GM04504 (cell line): Measurements from ENCODE around the gene FGF1.

ENCODE experiments used
- DNase-seq: peaks from one replicate; pipeline ENCODE4 v3.0.0-alpha.2; 2012; ENCODE audit warnings: low read depth

FGF1 gene

DNA sequence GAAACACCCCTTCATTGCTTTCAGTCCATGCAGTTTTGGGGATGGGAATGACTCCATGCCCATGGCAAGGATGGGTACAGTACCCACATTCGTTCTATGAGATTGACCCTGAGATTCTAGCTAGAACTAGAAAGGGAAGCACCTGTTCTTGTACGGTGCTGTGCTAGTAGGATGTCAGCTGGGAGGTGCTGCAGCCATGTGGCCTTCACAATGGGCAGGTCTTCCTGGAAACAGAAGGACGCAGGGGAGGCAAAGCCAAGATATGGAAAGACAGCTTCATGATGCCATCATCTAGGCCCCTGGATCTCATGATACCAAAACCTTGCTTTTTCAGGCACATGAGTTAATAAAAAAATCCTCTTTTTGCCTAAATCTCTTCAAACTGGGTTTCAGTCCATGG lies 10.5 kb upstream of the FGF1 start:
- no peak for DNase-seq

DNA sequence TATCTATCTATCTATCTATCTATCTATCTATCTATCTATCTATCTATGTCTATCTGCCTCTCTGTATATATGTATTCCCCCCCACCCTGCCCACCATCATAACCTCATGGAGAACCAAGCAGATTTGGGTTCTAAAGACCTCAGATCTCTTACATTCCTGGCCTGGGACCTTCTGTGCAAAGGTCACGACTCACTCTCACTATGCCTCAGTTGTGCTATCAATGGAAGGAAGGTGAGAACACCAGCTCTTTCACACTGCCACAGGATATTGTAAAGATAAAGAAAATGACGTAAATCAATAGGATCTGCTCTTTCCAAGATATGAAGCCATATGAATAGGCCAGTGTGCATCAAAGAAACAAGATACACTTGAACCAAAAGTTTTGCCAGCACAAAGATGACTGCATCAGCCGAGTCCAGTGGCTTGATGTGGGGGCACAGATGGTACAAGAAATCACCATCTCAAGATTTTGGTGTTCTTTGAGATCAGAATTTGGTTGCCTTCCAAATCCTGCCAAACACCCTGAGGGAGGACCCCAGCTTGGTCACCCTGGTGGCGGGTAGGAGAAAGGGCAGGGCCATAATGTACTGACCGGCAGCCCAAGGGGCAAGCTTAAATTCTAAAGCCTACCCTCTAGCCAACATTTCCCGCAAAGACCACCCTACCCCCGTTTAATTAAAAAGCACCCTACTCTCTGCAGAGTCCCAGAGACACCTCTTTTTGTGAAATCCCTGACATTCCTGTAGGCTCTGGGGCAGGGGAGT lies 8.4 kb upstream of the FGF1 start:
- no peak for DNase-seq

DNA sequence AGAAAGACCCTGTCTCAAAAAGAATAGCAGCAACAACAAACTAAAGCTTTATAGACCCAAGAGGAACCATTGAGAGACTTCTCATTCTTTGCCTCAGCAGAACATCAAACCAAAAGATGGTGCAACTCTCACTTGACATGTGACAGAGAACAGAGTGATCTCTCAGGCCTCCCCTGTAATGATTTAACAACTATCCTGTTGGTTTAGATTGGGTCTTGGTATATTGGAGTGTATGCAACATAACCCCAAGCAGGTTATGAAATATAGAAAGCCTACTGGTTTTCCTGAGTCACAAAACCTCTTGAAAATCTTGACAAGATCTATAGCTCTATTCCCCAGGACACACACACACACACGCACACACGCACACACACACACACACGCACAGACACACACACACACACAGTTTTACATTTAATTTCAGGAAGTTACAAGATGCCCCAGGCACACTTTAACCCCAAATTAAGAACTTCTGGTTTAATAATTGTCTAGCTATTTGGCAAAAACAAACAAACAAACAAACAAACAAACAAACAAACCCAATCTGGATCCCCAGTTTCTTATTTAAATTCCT lies 6.5 kb upstream of the FGF1 start:
- DNase-seq = no peak

DNA sequence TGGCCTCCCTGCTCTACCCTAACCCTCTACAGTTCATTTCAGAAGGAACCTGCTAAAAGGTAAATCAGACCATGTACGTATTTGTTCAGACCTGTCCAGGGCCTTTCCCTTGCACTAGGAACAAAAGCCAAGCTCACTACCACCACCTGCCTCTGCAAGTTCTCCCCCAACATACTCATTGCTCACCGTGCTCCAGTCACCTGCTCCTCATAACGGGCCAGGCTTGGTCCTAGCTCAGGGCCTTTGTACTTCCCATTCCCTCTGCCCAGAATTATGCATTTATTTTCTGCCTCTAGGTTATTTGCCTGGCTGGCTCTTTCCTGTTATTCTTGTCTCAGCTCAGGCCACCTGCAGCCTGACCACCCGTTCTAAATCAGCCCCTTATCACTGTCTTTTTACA lies 4.8 kb upstream of the FGF1 start:
- DNase-seq = no peak

DNA sequence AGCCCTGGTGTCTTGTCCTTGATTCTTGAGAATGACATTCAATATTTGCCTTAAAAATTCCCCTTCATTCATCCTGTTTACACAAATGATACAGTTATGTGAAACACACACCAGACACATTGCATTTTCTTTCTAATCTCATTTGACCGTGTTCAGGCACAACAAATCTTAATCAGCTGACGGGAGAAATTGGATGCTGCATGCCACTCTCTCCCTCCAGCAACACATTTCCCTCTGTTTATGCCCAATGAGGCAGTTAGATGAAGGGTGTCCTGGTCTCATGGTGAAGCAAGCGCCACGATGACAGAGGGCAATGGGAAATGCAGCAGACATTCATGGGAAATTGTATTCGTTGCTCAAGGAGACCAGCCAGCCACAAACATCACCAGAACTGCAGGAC lies 3.2 kb upstream of the FGF1 start:
- no peak for DNase-seq

DNA sequence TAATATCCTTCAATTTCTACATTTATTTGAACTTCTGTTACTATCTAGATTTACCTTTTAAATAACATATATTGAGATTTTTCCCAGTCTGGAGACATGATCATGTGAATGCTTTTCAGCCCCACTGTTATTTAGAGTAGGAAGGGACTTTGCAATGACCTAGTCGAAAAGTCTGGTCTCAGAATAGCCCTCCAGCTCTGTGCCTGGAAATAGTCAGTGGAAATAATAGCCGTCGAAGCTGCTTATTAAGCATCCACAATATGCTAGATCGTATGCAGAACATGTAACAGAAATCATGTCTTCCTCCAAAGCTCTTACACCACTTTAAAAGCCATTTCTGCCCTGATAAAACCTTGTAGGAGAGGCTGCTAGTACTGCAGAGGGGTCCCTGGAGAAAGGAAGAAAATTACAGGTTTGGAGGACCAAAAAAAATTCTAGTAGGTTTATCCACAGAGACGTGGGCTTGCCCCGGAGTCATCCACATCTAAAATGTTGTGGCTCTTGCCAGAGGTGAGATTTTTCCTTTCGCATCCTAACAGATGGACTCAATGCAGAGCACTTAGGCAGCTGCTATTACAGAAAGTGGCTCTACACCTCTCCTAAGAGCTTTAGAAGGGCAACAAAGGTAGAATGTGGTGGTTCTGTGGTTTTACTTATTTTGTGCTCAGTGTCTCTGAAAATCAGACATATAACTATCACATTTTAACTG lies 2.5 kb upstream of the FGF1 start:
- no peak for DNase-seq

DNA sequence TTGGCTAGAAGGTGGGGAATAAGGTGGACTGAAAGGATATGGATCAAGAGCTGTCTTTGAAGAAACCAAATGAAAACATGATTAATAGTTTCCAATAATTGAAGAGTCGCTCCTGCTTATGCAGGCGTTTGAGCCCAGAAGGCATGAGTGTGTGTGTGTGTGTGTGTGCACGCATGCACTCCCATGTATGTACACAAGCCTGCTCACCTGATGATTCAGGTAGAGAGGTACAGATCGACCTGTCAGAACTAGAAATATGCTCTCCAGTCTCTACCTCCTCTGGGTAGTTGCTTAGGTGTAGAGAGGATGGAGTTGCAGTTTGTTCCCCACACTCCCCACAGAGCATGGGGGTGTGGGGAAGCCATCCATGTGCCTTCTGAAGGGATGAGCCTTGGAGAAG lies 1.1 kb upstream of the FGF1 start:
- DNase-seq = no peak

DNA sequence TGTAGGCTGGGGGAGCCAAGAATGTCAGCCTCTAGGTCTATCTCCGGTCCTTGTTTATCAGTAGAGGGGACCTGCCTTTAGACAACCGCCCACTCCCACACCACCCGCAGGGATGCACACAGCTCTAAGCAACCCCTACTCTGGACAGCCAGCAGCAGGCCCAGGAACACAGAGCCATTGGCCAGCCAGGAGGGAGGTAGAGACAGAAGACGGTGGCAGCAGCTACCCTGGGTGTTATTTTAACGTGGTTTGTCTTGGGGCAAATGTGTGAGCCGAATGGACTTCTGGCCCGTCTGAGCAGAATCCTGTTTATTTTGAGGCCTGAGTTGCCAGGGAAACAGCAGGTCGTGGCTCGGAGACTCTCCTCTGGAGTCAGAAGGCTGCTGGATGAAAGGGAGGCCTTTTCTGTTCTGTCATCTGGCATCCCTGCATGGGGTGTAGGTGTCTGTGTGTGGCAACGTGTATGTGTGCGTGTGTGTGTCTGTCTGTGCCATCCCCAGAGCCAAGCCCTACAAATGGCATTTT lies 382 bp upstream of the FGF1 start:
- DNase-seq = no peak

DNA sequence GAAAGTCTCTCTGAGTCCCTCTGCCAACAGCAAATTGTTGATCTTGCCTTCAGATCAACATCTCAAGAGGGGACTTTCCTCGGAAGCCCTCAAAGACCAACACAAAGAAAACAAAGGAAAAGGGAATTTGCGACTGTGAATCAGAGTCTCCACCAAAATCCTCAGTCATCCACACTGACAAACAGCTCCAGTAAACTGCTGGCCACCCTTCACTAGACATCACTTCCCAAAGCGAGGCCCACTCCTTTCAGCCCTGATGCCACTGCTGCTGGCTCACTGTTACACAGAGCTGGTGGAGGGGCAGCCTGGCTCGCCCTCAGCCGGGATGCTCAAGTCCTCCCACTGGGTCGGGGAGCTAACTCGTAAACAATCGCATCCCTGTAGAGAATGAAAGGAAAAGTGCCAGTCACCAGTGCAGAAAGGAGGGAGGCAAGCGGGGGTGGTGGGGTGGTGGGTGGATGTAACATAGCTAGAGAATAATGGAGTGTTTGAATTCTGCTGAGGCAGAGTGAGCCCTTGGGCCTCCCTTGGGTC lies 1.3 kb downstream of the FGF1 start:
- DNase-seq = no peak

DNA sequence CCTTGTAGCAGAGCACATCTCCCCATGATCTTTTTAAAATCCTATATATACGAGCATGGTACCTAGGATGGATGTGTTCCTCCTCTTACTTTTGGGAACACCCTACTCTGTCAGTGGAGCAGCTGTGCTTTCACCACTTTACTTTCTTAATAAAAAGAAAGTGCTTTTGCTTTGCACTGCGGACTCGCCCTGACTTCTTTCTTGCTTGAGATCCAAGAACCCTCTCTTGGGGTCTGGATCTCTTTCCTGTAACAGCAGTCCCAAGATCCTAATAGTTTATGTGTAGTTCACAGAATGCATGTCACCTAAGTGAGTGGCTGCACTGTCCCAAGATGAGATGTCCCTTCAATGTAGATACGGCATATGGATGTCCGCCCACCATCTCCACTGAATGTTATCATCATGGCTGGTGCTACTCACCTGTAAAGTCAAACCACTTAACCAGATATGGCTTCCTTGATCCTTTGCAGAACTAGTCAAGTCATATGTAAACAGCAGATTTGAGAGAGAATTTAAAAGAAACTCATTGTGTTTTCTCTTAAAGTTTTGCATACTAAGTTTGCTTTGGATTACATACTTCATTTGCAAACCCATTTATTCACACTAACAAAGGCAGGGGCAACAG lies 1.9 kb downstream of the FGF1 start:
- DNase-seq = no peak

DNA sequence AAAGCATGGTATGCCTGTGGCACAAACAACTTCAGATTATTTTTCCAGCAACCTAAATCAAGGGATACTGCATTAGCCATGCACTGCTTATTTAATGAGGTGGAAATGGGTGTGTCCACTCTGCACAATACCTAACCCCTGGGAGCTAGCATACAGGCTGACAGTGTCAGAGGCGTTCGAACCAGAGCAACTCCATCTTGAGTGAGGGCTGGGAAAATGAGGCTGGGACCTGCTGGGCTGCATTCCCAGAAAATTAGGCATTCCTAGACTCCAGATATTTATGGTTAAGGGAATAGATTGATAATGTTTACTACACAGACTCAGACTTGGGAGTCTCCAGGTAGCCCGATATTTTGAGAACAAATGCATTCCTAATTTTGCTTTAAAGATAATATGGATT lies 2.8 kb downstream of the FGF1 start:
- DNase-seq = no peak

DNA sequence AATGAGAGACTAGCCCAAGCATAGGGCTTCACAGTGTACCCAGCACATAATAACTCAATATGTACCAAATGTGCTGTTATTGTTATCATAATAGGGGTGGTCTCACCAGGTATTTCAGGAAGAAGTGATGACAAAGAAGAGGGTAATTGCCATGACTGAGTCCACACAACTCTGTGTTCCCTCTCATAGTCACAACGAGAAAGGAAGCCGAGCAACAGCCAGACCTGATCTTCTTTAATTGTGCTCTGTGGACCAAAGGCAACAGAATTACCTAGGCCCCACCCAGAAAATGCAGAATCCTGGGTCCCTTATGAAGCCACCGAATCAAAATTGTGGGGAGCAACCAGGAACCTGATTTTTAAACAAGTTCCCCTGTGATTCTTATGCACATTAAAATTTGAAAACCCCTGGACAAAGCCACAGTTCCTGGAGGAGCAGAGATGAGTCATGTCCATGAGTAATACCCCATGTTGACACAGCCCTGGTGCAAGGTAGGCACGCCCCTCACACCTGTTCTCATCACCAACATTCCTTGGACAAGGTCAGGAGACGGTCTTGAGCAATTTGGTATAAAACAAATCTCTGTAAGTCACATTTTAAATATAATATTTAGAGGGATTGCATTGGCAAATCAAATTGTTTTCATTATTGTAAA lies 5.2 kb downstream of the FGF1 start:
- no peak for DNase-seq

DNA sequence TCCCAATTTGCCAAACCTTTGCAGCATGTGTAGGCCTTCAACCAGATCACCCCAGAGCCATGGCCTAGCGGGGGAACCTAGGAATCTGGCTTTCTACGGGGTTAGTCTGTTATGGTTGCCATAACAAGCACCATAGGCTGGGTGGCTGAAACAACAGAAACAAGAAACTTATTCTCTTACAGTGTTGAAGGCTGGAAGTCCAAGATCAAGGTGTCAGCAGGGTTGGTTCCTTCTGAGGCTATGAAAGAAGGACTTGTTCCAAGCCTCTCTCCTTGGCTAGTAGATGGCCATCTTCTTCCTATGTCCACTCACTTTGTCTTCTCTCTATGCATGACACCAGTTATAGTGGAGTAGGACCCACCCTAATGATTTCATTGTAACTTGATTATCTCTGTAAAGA lies 6.1 kb downstream of the FGF1 start:
- no peak for DNase-seq

DNA sequence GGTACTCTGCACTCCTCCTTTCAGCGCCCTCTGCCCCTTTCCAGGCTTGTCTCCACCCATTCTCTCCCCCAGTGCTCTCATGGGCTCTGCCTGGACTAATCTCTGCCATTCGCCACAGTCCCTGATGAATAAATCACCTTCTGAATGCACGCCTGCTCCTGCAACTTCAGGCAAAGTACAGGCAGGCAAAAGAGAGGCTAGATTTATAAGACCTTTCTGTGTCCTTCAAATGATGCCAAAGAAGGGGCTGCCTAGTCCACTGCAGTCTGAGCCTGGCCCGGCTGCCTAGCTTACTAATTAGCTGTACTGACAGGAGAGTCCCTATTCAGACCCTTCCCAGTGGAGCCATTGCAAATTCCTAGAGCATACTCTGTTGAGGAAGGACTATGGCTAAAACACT lies 7.4 kb downstream of the FGF1 start:
- DNase-seq = no peak

DNA sequence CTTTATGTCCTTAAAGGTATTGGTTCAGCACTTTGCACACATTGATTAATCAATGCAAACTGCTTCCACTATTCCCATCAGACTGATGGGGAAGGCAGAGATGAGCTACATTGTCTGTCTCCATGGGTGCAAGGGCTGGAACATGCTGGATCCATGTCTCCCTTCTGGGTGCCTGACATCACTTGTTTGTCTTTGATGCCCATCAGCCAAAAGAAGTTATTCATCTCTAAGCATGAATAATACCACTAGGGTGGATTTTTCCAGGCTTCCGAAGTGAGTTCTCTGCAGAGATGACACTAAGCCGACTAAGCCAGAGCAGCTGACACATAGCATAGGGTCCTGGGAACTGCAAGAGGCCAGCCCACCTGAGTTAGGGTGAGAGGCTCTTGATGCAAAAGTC lies 8.7 kb downstream of the FGF1 start:
- no peak for DNase-seq

DNA sequence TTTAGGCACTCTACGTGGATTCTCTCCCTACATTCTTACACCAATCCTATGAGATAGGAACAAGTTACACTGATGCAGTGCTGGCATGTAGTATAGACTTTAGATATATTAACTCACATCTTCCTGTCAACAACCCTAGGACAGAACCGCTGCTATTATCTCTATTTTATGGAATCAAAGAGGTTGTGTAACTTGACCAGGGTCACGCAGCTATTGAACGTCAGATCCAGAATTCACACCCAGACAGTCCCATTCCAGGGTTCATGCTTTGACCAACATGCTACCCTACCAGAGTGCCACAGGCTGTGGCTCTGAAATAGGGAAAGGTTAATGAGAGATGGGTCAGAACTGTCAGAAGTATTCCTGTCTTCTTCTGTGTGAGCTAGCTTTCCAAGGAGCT lies 9.6 kb downstream of the FGF1 start:
- no peak for DNase-seq

DNA sequence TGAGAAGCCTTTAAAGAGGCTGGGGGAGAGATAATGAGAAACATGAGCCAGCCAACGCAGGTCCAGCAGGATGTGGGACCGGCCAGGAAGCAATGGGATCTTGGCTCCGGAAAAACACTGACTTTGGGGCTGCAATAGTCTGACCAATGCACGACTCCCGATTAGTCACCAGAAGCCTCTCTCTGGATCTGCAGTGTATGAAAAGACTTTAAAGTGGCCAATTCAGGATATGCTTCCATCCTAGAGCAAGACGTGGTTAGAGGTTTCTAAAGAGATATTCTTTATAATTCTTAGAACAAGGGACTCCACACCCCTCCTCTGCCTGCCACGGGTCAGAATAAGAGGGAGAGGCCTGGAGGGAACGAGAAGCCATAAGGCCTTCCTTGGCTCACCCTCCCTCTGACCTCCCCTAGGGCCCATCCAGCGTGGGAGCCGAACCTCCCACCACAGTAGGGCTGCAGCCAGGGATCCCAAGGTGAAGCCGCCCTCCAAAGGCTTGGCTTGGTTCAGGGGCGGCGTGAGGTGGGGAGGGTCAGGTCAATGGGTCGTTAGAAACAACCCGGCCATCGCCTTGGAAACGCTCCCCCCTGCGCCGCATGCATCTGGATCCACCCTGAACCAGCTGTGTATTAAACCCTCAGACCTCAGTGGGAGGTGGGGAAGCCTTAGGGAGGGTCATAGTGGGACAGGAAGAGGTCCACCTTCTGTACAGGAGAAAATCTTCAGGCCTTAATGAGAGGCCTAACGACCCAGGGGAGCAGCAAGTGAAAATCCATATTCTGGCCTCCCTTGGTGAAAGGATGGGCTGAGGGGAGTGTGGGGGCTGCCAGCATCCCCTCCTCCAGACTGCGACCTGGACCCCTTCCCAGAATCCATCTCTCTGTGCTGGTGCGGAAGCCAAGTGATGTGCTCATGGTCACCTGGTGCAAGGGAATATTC lies 11.1 kb downstream of the FGF1 start:
- peak; percentile 51 for DNase-seq

DNA sequence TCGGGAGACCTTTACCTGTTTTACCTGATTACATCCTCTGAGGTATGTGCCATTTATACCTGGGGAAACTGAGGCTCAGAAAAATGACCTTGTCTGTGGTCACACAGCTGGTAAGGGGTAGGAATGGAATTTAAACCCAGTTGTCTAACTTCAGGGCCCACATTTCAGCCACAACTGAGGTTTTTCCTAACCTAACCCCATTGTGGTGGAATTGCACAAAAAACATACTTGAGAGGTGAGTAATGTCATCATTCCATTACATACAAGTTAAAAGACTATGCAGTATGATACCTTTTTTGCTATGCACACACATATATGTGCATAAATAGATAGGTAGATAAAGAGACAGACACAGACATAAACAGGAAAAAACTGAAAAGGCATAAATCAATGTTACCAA lies 14.1 kb downstream of the FGF1 start:
- no peak for DNase-seq

DNA sequence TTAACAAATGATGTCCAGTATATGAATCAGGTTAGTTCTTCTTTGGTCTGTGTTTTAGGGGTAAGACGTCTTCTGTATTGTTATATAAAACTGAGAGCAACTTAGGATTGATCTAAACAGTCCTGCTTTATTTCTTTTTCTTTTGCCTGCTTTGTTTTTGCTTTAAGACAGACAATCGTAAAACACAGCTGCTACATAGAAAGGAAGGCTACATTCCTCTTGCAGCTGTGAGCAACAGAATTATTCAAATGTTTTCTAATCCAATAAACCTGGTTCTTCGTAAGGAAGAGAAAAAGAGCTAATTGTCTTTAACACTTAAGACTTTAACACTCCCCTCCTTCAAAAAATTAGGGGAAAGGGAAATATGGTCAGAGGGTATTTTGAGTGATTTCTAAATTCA lies 14.6 kb downstream of the FGF1 start:
- no peak for DNase-seq

DNA sequence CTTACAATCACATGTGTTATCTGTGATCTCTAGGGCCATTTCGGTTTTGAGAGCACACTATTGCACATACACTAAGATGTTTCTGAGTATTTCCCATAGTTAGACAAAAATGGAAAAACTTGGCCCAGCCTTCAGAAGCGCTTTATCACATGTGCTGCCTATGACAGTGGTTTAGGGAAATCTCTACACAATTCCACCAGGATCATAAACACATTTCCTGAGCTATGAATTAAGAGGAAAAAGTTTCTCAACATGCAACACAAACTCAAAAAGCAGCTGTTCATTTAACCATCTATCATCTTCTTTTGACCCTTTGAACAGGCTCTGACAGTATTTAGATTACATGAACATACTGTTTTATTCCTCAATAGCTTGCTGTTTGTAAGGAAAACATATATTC lies 15.1 kb downstream of the FGF1 start:
- no peak for DNase-seq

DNA sequence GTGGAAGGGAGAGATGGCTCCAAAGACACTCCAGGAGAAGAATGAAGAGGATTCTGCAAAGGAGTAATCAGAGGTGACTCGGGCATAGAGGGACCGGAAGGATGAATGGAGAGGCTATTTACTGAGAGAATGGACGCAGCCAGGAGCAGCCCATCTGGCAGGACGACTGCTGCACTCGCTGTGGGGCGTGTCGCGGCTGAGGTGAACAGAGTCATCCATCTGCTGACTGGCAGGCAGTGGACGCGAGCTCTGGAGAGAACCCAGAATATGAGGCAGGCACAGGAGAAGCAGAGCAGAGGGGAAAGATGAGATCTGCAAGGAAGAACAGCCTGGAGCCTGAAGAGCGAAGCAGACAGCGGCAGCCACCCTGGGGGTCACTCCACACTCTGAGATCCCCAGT lies 16.4 kb downstream of the FGF1 start:
- DNase-seq = no peak
